ENCODE measurements around the gene EXO1.

EXO1 gene

DNA sequence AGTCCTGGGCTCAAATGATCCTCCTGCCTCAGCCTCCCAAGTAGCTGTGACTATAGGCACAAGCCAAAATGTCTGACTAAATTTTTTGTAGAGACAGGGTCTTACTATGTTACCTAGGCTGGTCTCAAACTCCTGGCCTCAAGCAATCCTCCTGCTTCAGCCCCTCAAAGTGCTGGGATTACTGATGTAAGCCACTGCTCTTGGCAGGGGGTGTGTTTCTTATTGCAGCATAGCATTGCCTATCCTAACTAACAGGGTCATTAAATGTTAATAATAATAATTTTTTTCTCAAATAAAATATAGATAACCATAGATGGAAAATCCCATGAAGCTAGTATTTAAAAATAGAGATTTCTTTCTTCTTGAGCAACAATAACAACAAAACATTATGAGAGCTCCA lies 52.4 kb downstream of the EXO1 start:
- Histone ChIP-seq H3K9me3 (ENCODE audit: control insufficient read depth, insufficient read depth, low read depth, low read length) (no peaks in the 10 kb centered on the region), H3K36me3 (ENCODE audit: control insufficient read depth in 2 of 2, insufficient read depth in 1 of 2, low read length in 2 of 2) (peaks cover 8 to 13% of the 10 kb centered on the region in 2 experiments; a peak in 2 of 3 replicates), H3K27ac (ENCODE audit: extremely low read depth, low read depth, low read length) (no peak overlapping the region), H3K4me3 (ENCODE audit: low read depth, low read length) (no peak overlapping the region), H3K4me1 (ENCODE audit: control insufficient read depth, insufficient read depth, low read length) (no peaks in the 10 kb centered on the region)
- ChIA-PET POLR2A (no interaction called here), CTCF (interaction anchor here (0.5 to 9.4 kb wide), 10 partner anchors 10 to 545 kb away, joined by 3 to 104 read pairs (median 4); partner anchors contain the start of gene MAP1LC3C)
- TF ChIP-seq ZNF394 (tag by site-specific recombination; IDR thresholded peaks at IDR 0.05; ENCODE audit: borderline replicate concordance), result no peak
- no peak for TF ChIP-seq ZNF146 (tag by site-specific recombination; IDR thresholded peaks at IDR 0.05)
- no peak for TF ChIP-seq YY1 (tag by site-specific recombination; IDR thresholded peaks at IDR 0.05)
- no peak for TF ChIP-seq BCL11B (tag by site-specific recombination; IDR thresholded peaks at IDR 0.05; ENCODE audit: low read depth)
- TF ChIP-seq, protein P1, sequence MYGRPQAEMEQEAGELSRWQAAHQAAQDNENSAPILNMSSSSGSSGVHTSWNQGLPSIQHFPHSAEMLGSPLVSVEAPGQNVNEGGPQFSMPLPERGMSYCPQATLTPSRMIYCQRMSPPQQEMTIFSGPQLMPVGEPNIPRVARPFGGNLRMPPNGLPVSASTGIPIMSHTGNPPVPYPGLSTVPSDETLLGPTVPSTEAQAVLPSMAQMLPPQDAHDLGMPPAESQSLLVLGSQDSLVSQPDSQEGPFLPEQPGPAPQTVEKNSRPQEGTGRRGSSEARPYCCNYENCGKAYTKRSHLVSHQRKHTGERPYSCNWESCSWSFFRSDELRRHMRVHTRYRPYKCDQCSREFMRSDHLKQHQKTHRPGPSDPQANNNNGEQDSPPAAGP (tag by site-specific recombination; IDR thresholded peaks at IDR 0.05), result no peak
- no peak for TF ChIP-seq ZNF654 (tag by site-specific recombination; IDR thresholded peaks at IDR 0.05; ENCODE audit: low read depth)
- TF ChIP-seq ZNF530 (tag by site-specific recombination; IDR thresholded peaks at IDR 0.05; ENCODE audit: low read depth), result no peak
- TF ChIP-seq, protein P2, sequence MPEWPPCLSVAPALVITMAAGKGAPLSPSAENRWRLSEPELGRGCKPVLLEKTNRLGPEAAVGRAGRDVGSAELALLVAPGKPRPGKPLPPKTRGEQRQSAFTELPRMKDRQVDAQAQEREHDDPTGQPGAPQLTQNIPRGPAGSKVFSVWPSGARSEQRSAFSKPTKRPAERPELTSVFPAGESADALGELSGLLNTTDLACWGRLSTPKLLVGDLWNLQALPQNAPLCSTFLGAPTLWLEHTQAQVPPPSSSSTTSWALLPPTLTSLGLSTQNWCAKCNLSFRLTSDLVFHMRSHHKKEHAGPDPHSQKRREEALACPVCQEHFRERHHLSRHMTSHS (tag by site-specific recombination; IDR thresholded peaks at IDR 0.05), result no peak
- no peak for TF ChIP-seq ZFP69B (tag by site-specific recombination; IDR thresholded peaks at IDR 0.05)
- no peak for TF ChIP-seq ZNF747 (tag by site-specific recombination; IDR thresholded peaks at IDR 0.05)
- no peak for TF ChIP-seq ZNF19 (tag by site-specific recombination; IDR thresholded peaks at IDR 0.05; ENCODE audit: low read depth)
- no peak for TF ChIP-seq ZNF211 (tag by site-specific recombination; IDR thresholded peaks at IDR 0.05; ENCODE audit: low read depth)
- TF ChIP-seq ZNF239 (tag by site-specific recombination; IDR thresholded peaks at IDR 0.05), result no peak
- TF ChIP-seq SP7 (tag by site-specific recombination; IDR thresholded peaks at IDR 0.05), result no peak
- TF ChIP-seq, protein P3, sequence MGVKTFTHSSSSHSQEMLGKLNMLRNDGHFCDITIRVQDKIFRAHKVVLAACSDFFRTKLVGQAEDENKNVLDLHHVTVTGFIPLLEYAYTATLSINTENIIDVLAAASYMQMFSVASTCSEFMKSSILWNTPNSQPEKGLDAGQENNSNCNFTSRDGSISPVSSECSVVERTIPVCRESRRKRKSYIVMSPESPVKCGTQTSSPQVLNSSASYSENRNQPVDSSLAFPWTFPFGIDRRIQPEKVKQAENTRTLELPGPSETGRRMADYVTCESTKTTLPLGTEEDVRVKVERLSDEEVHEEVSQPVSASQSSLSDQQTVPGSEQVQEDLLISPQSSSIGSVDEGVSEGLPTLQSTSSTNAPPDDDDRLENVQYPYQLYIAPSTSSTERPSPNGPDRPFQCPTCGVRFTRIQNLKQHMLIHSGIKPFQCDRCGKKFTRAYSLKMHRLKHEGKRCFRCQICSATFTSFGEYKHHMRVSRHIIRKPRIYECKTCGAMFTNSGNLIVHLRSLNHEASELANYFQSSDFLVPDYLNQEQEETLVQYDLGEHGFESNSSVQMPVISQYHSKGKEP (tag by site-specific recombination; IDR thresholded peaks at IDR 0.05), result no peak
- TF ChIP-seq ZNF37A (tag by site-specific recombination; IDR thresholded peaks at IDR 0.05), result no peak

DNA sequence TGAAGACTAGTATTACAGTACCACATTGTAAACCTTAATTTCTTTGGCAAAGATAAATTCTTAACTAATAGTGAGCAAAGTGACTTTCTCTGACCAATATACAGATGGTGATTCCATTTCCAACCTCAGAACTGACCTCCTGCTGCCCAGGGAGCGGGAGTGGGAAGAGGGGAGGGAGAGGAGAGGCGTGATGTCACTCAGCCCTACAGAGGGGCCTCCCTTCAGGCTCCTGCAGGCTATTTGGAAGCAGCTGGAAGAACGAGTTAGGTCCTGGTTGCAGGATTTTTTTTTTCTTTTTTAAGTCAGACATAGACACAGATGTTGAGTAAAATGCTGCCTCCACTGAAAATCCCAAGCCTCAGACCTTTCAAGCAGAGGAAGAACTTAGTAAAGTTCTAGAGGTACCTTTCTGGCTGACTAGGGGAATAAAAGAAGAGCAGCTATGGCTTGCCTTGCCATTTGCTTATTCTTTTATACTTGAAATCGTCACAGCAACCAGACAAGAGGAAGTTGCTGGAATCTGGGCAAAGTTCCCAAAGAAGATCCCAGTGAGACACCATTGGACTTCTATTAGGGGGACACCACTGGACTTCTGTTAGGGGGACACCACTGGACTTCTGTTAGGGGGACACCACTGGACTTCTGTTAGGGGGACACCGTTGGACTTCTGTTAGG lies 54.5 kb downstream of the EXO1 start:
- POLR2A ChIA-PET, result no interaction called here
- TF ChIP-seq ZNF138 (tag by site-specific recombination; IDR thresholded peaks at IDR 0.05; ENCODE audit: borderline replicate concordance), result no peak
- TF ChIP-seq ZNF155 (tag by site-specific recombination; IDR thresholded peaks at IDR 0.05), result no peak
- TF ChIP-seq, protein P4, sequence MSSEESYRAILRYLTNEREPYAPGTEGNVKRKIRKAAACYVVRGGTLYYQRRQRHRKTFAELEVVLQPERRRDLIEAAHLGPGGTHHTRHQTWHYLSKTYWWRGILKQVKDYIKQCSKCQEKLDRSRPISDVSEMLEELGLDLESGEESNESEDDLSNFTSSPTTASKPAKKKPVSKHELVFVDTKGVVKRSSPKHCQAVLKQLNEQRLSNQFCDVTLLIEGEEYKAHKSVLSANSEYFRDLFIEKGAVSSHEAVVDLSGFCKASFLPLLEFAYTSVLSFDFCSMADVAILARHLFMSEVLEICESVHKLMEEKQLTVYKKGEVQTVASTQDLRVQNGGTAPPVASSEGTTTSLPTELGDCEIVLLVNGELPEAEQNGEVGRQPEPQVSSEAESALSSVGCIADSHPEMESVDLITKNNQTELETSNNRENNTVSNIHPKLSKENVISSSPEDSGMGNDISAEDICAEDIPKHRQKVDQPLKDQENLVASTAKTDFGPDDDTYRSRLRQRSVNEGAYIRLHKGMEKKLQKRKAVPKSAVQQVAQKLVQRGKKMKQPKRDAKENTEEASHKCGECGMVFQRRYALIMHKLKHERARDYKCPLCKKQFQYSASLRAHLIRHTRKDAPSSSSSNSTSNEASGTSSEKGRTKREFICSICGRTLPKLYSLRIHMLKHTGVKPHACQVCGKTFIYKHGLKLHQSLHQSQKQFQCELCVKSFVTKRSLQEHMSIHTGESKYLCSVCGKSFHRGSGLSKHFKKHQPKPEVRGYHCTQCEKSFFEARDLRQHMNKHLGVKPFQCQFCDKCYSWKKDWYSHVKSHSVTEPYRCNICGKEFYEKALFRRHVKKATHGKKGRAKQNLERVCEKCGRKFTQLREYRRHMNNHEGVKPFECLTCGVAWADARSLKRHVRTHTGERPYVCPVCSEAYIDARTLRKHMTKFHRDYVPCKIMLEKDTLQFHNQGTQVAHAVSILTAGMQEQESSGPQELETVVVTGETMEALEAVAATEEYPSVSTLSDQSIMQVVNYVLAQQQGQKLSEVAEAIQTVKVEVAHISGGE (tag by site-specific recombination; conservative IDR thresholded peaks at IDR 0.05; ENCODE audit: low read depth), result no peak
- no peak for TF ChIP-seq ZNF596 (tag by site-specific recombination; IDR thresholded peaks at IDR 0.05)
- TF ChIP-seq ZNF394 (tag by site-specific recombination; IDR thresholded peaks at IDR 0.05; ENCODE audit: borderline replicate concordance), result no peak
- TF ChIP-seq ZBTB21 (tag by site-specific recombination; IDR thresholded peaks at IDR 0.05), result no peak
- TF ChIP-seq, protein P5, sequence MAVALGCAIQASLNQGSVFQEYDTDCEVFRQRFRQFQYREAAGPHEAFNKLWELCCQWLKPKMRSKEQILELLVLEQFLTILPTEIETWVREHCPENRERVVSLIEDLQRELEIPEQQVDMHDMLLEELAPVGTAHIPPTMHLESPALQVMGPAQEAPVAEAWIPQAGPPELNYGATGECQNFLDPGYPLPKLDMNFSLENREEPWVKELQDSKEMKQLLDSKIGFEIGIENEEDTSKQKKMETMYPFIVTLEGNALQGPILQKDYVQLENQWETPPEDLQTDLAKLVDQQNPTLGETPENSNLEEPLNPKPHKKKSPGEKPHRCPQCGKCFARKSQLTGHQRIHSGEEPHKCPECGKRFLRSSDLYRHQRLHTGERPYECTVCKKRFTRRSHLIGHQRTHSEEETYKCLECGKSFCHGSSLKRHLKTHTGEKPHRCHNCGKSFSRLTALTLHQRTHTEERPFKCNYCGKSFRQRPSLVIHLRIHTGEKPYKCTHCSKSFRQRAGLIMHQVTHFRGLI (tag by site-specific recombination; IDR thresholded peaks at IDR 0.05), result no peak
- no peak for TF ChIP-seq ZNF114 (tag by site-specific recombination; IDR thresholded peaks at IDR 0.05)
- no peak for TF ChIP-seq ZNF473 (tag by site-specific recombination; IDR thresholded peaks at IDR 0.05)
- TF ChIP-seq ZNF701 (tag by site-specific recombination; IDR thresholded peaks at IDR 0.05), result no peak
- no peak for TF ChIP-seq ZSCAN16 (tag by site-specific recombination; IDR thresholded peaks at IDR 0.05)
- TF ChIP-seq GFI1B (tag by site-specific recombination; IDR thresholded peaks at IDR 0.05), result no peak
- TF ChIP-seq YY1 (tag by site-specific recombination; IDR thresholded peaks at IDR 0.05), result no peak

More for the DNA sequence above, 54.5 kb downstream of the EXO1 start:
- CTCF ChIA-PET, result interaction anchor here (0.6 to 9.4 kb wide), 5 partner anchors 12 to 566 kb away, joined by 3 to 104 read pairs (median 4); partner anchors contain the start of gene MAP1LC3C
- Histone ChIP-seq H3K36me3 (ENCODE audit: control insufficient read depth in 2 of 2, insufficient read depth in 1 of 2, low read length in 2 of 2) (peaks cover 5 to 13% of the 10 kb centered on the region in 2 experiments; a peak in 2 of 3 replicates), H3K4me3 (ENCODE audit: low read depth, low read length) (no peak overlapping the region), H3K27ac (ENCODE audit: extremely low read depth, low read depth, low read length) (no peak overlapping the region), H3K9me3 (ENCODE audit: control insufficient read depth, insufficient read depth, low read depth, low read length) (no peaks in the 10 kb centered on the region), H3K4me1 (ENCODE audit: control insufficient read depth, insufficient read depth, low read length) (no peaks in the 10 kb centered on the region)

Data from HEK293 (cell line).